ENCODE data around the gene ECM2. TPM values are rescaled to one million over a fixed set of nuclear protein-coding genes. Genes with fewer than 3 reads are reported as not detected.

ECM2 gene
- total RNA-seq, 3 donors from 2014 or later = 13.8 to 92.2 (median 25.5) TPM

GRCh38 chr9:92563116-92564100 is 27.6 kb upstream of the ECM2 start:
- TF ChIP-seq, protein P1, sequence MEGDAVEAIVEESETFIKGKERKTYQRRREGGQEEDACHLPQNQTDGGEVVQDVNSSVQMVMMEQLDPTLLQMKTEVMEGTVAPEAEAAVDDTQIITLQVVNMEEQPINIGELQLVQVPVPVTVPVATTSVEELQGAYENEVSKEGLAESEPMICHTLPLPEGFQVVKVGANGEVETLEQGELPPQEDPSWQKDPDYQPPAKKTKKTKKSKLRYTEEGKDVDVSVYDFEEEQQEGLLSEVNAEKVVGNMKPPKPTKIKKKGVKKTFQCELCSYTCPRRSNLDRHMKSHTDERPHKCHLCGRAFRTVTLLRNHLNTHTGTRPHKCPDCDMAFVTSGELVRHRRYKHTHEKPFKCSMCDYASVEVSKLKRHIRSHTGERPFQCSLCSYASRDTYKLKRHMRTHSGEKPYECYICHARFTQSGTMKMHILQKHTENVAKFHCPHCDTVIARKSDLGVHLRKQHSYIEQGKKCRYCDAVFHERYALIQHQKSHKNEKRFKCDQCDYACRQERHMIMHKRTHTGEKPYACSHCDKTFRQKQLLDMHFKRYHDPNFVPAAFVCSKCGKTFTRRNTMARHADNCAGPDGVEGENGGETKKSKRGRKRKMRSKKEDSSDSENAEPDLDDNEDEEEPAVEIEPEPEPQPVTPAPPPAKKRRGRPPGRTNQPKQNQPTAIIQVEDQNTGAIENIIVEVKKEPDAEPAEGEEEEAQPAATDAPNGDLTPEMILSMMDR (IDR thresholded peaks at IDR 0.05) = no peak
- TF ChIP-seq POLR2A (IDR thresholded peaks at IDR 0.05) (no peak), POLR2AphosphoS5 (IDR thresholded peaks at IDR 0.05) (no peak)
- H3K27me3 ChIP-seq = no peaks in the 10 kb centered on the region
- intact Hi-C loops (cut with DNase I; ENCODE audit: low total_unique reads) = no loop called here
- no peaks in the 10 kb centered on the region for H3K4me1 ChIP-seq
- H3K9me3 ChIP-seq = no peaks in the 10 kb centered on the region
- H3K27ac ChIP-seq = no peak overlapping the region
- no peak for DNase-seq (ENCODE audit: low spot score in 2 of 2)
- H3K36me3 ChIP-seq = no peaks in the 10 kb centered on the region
- no peak overlapping the region for H3K4me3 ChIP-seq

GRCh38 chr9:92562461-92562967 is 26.7 kb upstream of the ECM2 start:
- intact Hi-C loops (cut with DNase I; ENCODE audit: low total_unique reads) = no loop called here
- Histone ChIP-seq H3K4me1 (no peaks in the 10 kb centered on the region), H3K27me3 (no peaks in the 10 kb centered on the region), H3K9me3 (no peaks in the 10 kb centered on the region), H3K27ac (peak overlapping the region in 1 of 2 donors; percentile 25), H3K36me3 (no peaks in the 10 kb centered on the region), H3K4me3 (no peak overlapping the region)
- no peak for DNase-seq (ENCODE audit: low spot score in 2 of 2)
- TF ChIP-seq POLR2AphosphoS5 (IDR thresholded peaks at IDR 0.05) = no peak
- TF ChIP-seq, protein P1 (IDR thresholded peaks at IDR 0.05) = no peak
- no peak for TF ChIP-seq POLR2A (IDR thresholded peaks at IDR 0.05)

GRCh38 chr9:92561374-92562330 is 25.9 kb upstream of the ECM2 start:
- Histone ChIP-seq H3K9me3 (no peaks in the 10 kb centered on the region), H3K36me3 (no peaks in the 10 kb centered on the region), H3K4me1 (no peaks in the 10 kb centered on the region), H3K27ac (peak overlapping the region in 1 of 2 donors; percentile 25), H3K4me3 (no peak overlapping the region), H3K27me3 (no peaks in the 10 kb centered on the region)
- no peak for DNase-seq (ENCODE audit: low spot score in 2 of 2)
- TF ChIP-seq POLR2A (IDR thresholded peaks at IDR 0.05) (no peak), POLR2AphosphoS5 (IDR thresholded peaks at IDR 0.05) (no peak)
- TF ChIP-seq, protein P1 (IDR thresholded peaks at IDR 0.05) = no peak
- intact Hi-C loops (cut with DNase I; ENCODE audit: low total_unique reads) = no loop called here

DNA sequence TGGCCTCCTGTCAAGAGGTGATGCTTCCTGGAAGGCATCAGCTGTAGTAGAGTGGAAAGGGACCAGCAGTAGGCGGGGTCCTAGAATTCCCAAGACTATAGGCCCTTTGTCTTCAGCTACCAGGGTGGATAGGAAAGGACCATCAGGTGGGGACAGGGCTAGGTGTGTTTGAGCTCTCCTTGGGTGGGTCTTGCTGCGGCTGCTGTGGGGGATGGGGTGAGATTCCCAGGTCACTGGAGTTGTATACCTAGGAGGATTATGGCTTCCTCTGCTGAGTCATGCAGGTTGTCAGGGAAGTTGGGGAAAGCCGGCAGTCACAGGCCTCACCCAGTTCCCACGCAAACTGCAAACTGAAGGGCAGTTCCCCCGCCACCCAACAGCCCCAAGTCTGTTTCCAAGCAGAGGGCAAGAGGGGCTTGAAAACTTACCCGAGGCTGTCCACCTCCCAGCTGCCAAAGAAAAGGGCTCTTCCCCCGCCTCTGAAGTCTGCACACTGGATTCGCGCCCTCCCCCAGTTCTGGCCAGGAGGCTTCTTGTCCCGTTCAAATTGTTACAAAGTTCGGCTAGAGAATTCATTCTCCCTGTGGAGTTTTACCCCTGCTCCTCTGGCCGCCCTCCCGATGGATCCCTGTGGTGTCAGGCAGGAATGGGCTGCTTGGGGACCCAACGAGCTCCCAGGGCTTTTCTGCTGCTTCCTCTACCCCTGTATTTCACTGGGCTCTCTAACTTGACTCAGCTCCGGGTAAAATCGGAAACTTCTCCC is 23.0 kb upstream of the ECM2 start:
- Histone ChIP-seq H3K4me1 (no peaks in the 10 kb centered on the region), H3K27ac (peak overlapping the region in 1 of 2 donors; percentile 38), H3K27me3 (no peaks in the 10 kb centered on the region), H3K36me3 (no peaks in the 10 kb centered on the region), H3K4me3 (no peak overlapping the region), H3K9me3 (no peaks in the 10 kb centered on the region)
- no peak for DNase-seq (ENCODE audit: low spot score in 2 of 2)
- intact Hi-C loops (cut with DNase I; ENCODE audit: low total_unique reads) = no loop called here
- no peak for TF ChIP-seq POLR2AphosphoS5 (IDR thresholded peaks at IDR 0.05)
- TF ChIP-seq POLR2A (IDR thresholded peaks at IDR 0.05) = no peak
- TF ChIP-seq, protein P1 (IDR thresholded peaks at IDR 0.05) = no peak
